Kidney (tissue), 14 donors: ENCODE measurements around the gene UBR3. TPM values are rescaled to one million over a fixed set of nuclear protein-coding genes. Genes with fewer than 3 reads are reported as not detected.

ENCODE experiments used
- DNase-seq, 5 donors: peaks; one replicate each; pipeline ENCODE4 v3.0.0-alpha.2; 2013 to 2020
- FAIRE-seq: peaks from 2 replicates; lab custom pipeline; 2012; peaks lifted over from hg19 to GRCh38; lab: Jason Lieb, UNC
- H3K27ac ChIP-seq, 2 donors: one replicate each; pipeline ENCODE4 v1.7.0; 2013; ENCODE audit warnings: low read depth in 2 of 2, low read length in 2 of 2, inconsistent platforms in 1 of 2
- H3K27me3 ChIP-seq: one replicate; pipeline ENCODE4 v1.7.1; 2013; ENCODE audit warnings: low read length, inconsistent platforms; ENCODE audit not compliant: control insufficient read depth, insufficient read depth
- H3K36me3 ChIP-seq, 3 donors: one replicate each; pipeline versions ENCODE4 v1.7.0 to v1.7.1; 2013; ENCODE audit warnings: low read length in 3 of 3, control low read depth in 1 of 3, inconsistent platforms in 1 of 3; ENCODE audit not compliant: insufficient read depth in 3 of 3, control insufficient read depth in 2 of 3
- H3K4me1 ChIP-seq, 3 donors: one replicate each; pipeline versions ENCODE4 v1.7.0 to v1.7.1; 2013; ENCODE audit warnings: low read length in 3 of 3, inconsistent platforms in 1 of 3, low read depth in 1 of 3; ENCODE audit not compliant: control insufficient read depth in 2 of 3, insufficient read depth in 2 of 3
- H3K4me3 ChIP-seq, 3 donors: one replicate each; pipeline versions ENCODE4 v1.7.0 to v1.8.1; 2013; ENCODE audit warnings: low read length in 3 of 3, control low read depth in 1 of 3, inconsistent platforms in 1 of 3
- H3K9ac ChIP-seq, 3 donors: one replicate each; pipeline versions ENCODE4 v1.7.0 to v1.7.1; 2013; ENCODE audit warnings: low read length in 3 of 3, control low read depth in 1 of 3, inconsistent platforms in 1 of 3
- H3K9me3 ChIP-seq, 3 donors: one replicate each; pipeline versions ENCODE4 v1.7.0 to v1.7.1; 2013; ENCODE audit warnings: low read length in 3 of 3, control low read depth in 1 of 3, inconsistent platforms in 1 of 3; ENCODE audit not compliant: control insufficient read depth in 2 of 3, insufficient read depth in 1 of 3
- CTCF ChIP-seq: IDR thresholded peaks from 3 replicates; pipeline ENCODE4 v1.5.1; 2012; ENCODE audit warnings: mild to moderate bottlenecking, moderate library complexity, borderline replicate concordance; ENCODE audit not compliant: insufficient read depth; ENCODE audit errors: extremely low read depth
- intact Hi-C: fragments of 100-400 bp; cut with DNase I; formaldehyde crosslinking; loops from one replicate; pipeline ENCODE4 v1.11.1; 2022
- polyA plus RNA-seq: library from polyadenylated mRNA; stranded (reverse); fragments of 350-450 nt; fragmentation: Illumina TruSeq; extraction: RNeasy Lipid Tissue Mini Kit (QIAGEN cat#74804); gene quantifications from one replicate; pipeline ENCODE4 v1.2.3, GENCODE V29; 2014; ENCODE audit warnings: low read depth, low replicate concordance; ENCODE audit not compliant: insufficient read depth
- total RNA-seq: library from RNA; stranded (reverse); fragmentation: NEBNext Ultra II Directional; extraction: Animal tissue kit (Norgen Biotek cat#: 25700); gene quantifications from one replicate; pipeline ENCODE4 v1.2.1, GENCODE V29; 2021
- donor health status: control.
- donor health status: control.
- donor health status: control.
- donor health status: control.
- donor health status: control.
- donor health status: DM: yes; HTN: yes; CAD: no.
- donor health status: Normal renal cell carcinoma (clear cell type).

Gene UBR3
- total and polyA plus RNA-seq, 2 donors from 2014 or later = 10.2 to 41.0 TPM

- TF ChIP-seq CTCF = no peak
- DNase-seq = no peak
- no peak for FAIRE-seq
- Histone ChIP-seq H3K27me3 (no peaks in the 10 kb centered on the region), H3K27ac (no peak overlapping the region), H3K9ac (no peak overlapping the region), H3K4me3 (no peak overlapping the region), H3K4me1 (no peaks in the 10 kb centered on the region), H3K36me3 (peaks cover 0 to 12% (median 8%) of the 10 kb centered on the region in 3 donors), H3K9me3 (no peaks in the 10 kb centered on the region)
- intact Hi-C loops = no loop called here
These were observed 134.7 kb downstream of the UBR3 start for GRCh38 chr2:169961911-169962310.

- Histone ChIP-seq H3K27ac (no peak overlapping the region), H3K9ac (no peak overlapping the region), H3K4me1 (no peaks in the 10 kb centered on the region), H3K9me3 (no peaks in the 10 kb centered on the region), H3K4me3 (no peak overlapping the region), H3K27me3 (no peaks in the 10 kb centered on the region), H3K36me3 (peaks cover 0 to 8% (median 6%) of the 10 kb centered on the region in 3 donors)
- intact Hi-C loops = no loop called here
- no peak for TF ChIP-seq CTCF
- DNase-seq (no peak), FAIRE-seq (peak; percentile 72)
These were observed 136.5 kb downstream of the UBR3 start for GRCh38 chr2:169963786-169964185.

GRCh38 chr2:169964740-169965139 is 137.5 kb downstream of the UBR3 start:
- peak in 2 of 5 donors; percentile 19 to 20 for DNase-seq
- FAIRE-seq = no peak
- H3K4me3 ChIP-seq = no peak overlapping the region
- no peaks in the 10 kb centered on the region for H3K4me1 ChIP-seq
- no peak overlapping the region for H3K27ac ChIP-seq
- TF ChIP-seq CTCF = no peak
- no peaks in the 10 kb centered on the region for H3K9me3 ChIP-seq
- intact Hi-C loops = no loop called here
- no peaks in the 10 kb centered on the region for H3K27me3 ChIP-seq
- peaks cover 0 to 4% (median 0%) of the 10 kb centered on the region in 3 donors for H3K36me3 ChIP-seq
- no peak overlapping the region for H3K9ac ChIP-seq

GRCh38 chr2:169965495-169965894 is 138.2 kb downstream of the UBR3 start:
- H3K9me3 ChIP-seq = no peaks in the 10 kb centered on the region
- DNase-seq (no peak), FAIRE-seq (no peak)
- H3K27me3 ChIP-seq = no peaks in the 10 kb centered on the region
- H3K27ac ChIP-seq = no peak overlapping the region
- H3K4me1 ChIP-seq = no peaks in the 10 kb centered on the region
- no peak overlapping the region for H3K9ac ChIP-seq
- no peak overlapping the region for H3K4me3 ChIP-seq
- TF ChIP-seq CTCF = no peak
- intact Hi-C loops = no loop called here
- H3K36me3 ChIP-seq = peaks cover 0 to 4% (median 0%) of the 10 kb centered on the region in 3 donors
